PC-9 (cell line): ENCODE data around the gene GLRA3. TPM values are rescaled to one million over a fixed set of nuclear protein-coding genes. Genes with fewer than 3 reads are reported as not detected.

Source experiments
- BruUV-seq: library from RNA; stranded (reverse); fragments of 400-500 nt; replicated peaks from 2 replicates; lab custom pipeline; 2021; lab: Mats Ljungman, UMichigan
- CTCF ChIA-PET: fragments of 300-600 bp; sonication (Branson Sonifier 250); formaldehyde crosslinking; loops from one replicate; lab custom pipeline; 2022; ENCODE audit warnings: antibody characterized with exemption; lab: Charles Lee
- POLR2A ChIA-PET: fragments of 300-600 bp; sonication (Branson Sonifier 250); formaldehyde crosslinking; loops from one replicate; lab custom pipeline; 2022; ENCODE audit warnings: antibody characterized with exemption; ENCODE audit not compliant: unreplicated experiment; lab: Charles Lee
- DNase-seq, 2 experiments: peaks; one replicate each; pipeline versions ENCODE4 v3.0.0 to v3.0.0-alpha.2; 2015 to 2022; ENCODE audit warnings: mixed read lengths in 1 of 2
- H2AFZ ChIP-seq: fragments of 200-600 bp; sonication (generic); 2 replicates; pipeline ENCODE4 v1.8.1; 2017; ENCODE audit warnings: antibody characterized with exemption
- H3F3A ChIP-seq: fragments of 200-600 bp; sonication (generic); 2 replicates; pipeline ENCODE4 v1.8.1; 2017; ENCODE audit warnings: antibody characterized with exemption, mild to moderate bottlenecking, low read depth; ENCODE audit not compliant: insufficient read depth
- H3K27ac ChIP-seq: fragments of 200-600 bp; sonication (generic); 2 replicates; pipeline ENCODE4 v1.6.1; 2016; ENCODE audit warnings: mixed run types
- H3K27me3 ChIP-seq: fragments of 200-600 bp; sonication (generic); 2 replicates; pipeline ENCODE4 v1.6.1; 2016; ENCODE audit warnings: low read depth, mixed run types; ENCODE audit not compliant: insufficient read depth
- H3K36me3 ChIP-seq: fragments of 200-600 bp; sonication (generic); 2 replicates; pipeline ENCODE4 v1.6.1; 2016; ENCODE audit warnings: low read depth, mixed run types
- H3K4me1 ChIP-seq: fragments of 200-600 bp; sonication (generic); replicated peaks from 2 replicates; pipeline ENCODE4 v1.6.1; 2016; ENCODE audit warnings: mixed run types; ENCODE audit not compliant: insufficient read depth
- H3K4me2 ChIP-seq: fragments of 200-600 bp; sonication (generic); 2 replicates; pipeline ENCODE4 v1.6.1; 2017; ENCODE audit warnings: mixed run types
- H3K4me3 ChIP-seq: fragments of 200-600 bp; sonication (generic); 2 replicates; pipeline ENCODE4 v1.6.1; 2016; ENCODE audit warnings: mixed run types
- H3K79me2 ChIP-seq: fragments of 200-600 bp; sonication (generic); 2 replicates; pipeline ENCODE4 v1.6.1; 2017; ENCODE audit warnings: low read depth, mixed run types
- H3K9me2 ChIP-seq: fragments of 200-600 bp; sonication (generic); 2 replicates; pipeline ENCODE4 v1.8.1; 2017; ENCODE audit warnings: mild to moderate bottlenecking; ENCODE audit not compliant: insufficient read depth
- H3K9me3 ChIP-seq: fragments of 200-600 bp; sonication (generic); 2 replicates; pipeline ENCODE4 v1.8.1; 2016; ENCODE audit warnings: low read depth; ENCODE audit not compliant: insufficient read depth
- H4K20me1 ChIP-seq: fragments of 200-600 bp; sonication (generic); 2 replicates; pipeline ENCODE4 v1.8.1; 2017; ENCODE audit not compliant: insufficient read depth
- EZH2 ChIP-seq: fragments of 200-600 bp; sonication (generic); IDR thresholded peaks from 2 replicates; pipeline ENCODE4 v1.8.0; 2017; ENCODE audit warnings: antibody characterized with exemption, low read depth
- intact Hi-C: fragments of 100-400 bp; cut with micrococcal nuclease; formaldehyde crosslinking; loops from one replicate; pipeline ENCODE4 v1.10.0; 2022; ENCODE audit not compliant: unreplicated experiment
- total RNA-seq: library from RNA; stranded (reverse); gene quantifications from 2 replicates; pipeline ENCODE4 v1.2.3, GENCODE V29; 2021
- TF ChIP-seq, protein P1 (sequence below): fragments of 200-600 bp; sonication (generic); conservative IDR thresholded peaks from 2 replicates; pipeline ENCODE4 v1.6.1; 2017; ENCODE audit warnings: mixed run types, antibody characterized with exemption, mild to moderate bottlenecking, moderate library complexity

Gene GLRA3
- total RNA-seq, 1 experiment from 2014 or later: 0.39 TPM

DNA sequence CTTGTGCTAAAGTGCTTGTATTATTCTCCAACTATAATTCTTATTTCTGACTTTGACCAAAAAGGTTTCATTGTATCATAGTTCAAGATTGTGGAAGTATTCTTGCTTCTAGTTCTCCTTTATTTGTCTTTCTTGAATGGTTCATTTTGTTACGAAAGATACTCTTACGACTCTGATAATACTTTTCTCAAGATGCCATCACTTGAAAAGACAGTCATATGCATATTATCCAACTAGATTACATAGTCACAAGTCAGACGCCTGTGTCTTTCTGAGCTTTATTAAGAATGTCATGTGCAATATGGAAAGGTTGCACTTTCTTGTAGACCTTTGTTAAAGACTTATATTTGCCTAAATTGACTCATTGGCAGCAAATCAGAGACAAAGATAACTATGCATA is 235.3 kb downstream of the GLRA3 start:
- H3K9me2 ChIP-seq: no peaks in the 10 kb centered on the region
- no peak for TF ChIP-seq EZH2
- TF ChIP-seq, protein P1, sequence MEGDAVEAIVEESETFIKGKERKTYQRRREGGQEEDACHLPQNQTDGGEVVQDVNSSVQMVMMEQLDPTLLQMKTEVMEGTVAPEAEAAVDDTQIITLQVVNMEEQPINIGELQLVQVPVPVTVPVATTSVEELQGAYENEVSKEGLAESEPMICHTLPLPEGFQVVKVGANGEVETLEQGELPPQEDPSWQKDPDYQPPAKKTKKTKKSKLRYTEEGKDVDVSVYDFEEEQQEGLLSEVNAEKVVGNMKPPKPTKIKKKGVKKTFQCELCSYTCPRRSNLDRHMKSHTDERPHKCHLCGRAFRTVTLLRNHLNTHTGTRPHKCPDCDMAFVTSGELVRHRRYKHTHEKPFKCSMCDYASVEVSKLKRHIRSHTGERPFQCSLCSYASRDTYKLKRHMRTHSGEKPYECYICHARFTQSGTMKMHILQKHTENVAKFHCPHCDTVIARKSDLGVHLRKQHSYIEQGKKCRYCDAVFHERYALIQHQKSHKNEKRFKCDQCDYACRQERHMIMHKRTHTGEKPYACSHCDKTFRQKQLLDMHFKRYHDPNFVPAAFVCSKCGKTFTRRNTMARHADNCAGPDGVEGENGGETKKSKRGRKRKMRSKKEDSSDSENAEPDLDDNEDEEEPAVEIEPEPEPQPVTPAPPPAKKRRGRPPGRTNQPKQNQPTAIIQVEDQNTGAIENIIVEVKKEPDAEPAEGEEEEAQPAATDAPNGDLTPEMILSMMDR: no peak
- no peak overlapping the region for H3K4me3 ChIP-seq
- H3K4me1 ChIP-seq: peaks cover 4% of the 10 kb centered on the region; the same call in 1 of the 2 replicates
- H3K27ac ChIP-seq: no peak overlapping the region
- no peaks in the 10 kb centered on the region for H3F3A ChIP-seq
- no peaks in the 10 kb centered on the region for H3K79me2 ChIP-seq
- H3K27me3 ChIP-seq: no peaks in the 10 kb centered on the region
- POLR2A ChIA-PET: no interaction called here
- no peak for DNase-seq
- H2AFZ ChIP-seq: no peak overlapping the region
- no peak overlapping the region for H3K4me2 ChIP-seq
- BruUV-seq: no TSS peak
- H4K20me1 ChIP-seq: no peaks in the 10 kb centered on the region
- intact Hi-C loops: no loop called here
- H3K9me3 ChIP-seq: no peaks in the 10 kb centered on the region
- CTCF ChIA-PET: no interaction called here
- no peaks in the 10 kb centered on the region for H3K36me3 ChIP-seq

DNA sequence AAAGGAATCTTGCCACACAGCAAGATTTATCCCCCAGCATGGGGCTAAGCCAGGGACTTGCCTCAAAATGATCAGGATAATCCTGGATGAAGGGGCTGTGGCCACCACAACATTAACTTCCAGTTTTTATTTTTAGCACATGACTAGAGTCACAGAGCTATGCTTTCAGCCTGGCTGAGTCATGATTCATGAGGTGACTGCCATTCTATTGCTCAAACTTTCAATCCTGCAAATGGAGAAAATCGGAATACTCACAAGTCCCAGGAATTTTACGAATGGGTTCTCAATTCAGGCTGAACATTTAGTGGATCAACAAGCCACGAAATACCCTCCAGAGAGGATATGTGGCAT is 236.1 kb downstream of the GLRA3 start:
- no TSS peak for BruUV-seq
- ChIA-PET POLR2A (no interaction called here), CTCF (no interaction called here)
- no peak overlapping the region for H3K4me2 ChIP-seq
- H3K4me3 ChIP-seq: no peak overlapping the region
- no peaks in the 10 kb centered on the region for H3K9me2 ChIP-seq
- peaks cover 4% of the 10 kb centered on the region; the same call in 1 of the 2 replicates for H3K4me1 ChIP-seq
- intact Hi-C loops: no loop called here
- TF ChIP-seq, protein P1: no peak
- TF ChIP-seq EZH2: no peak
- H3K27me3 ChIP-seq: no peaks in the 10 kb centered on the region
- H4K20me1 ChIP-seq: no peaks in the 10 kb centered on the region
- DNase-seq: no peak
- no peaks in the 10 kb centered on the region for H3K79me2 ChIP-seq
- no peaks in the 10 kb centered on the region for H3K9me3 ChIP-seq
- no peak overlapping the region for H2AFZ ChIP-seq
- H3K36me3 ChIP-seq: no peaks in the 10 kb centered on the region
- no peak overlapping the region for H3K27ac ChIP-seq
- H3F3A ChIP-seq: no peaks in the 10 kb centered on the region

DNA sequence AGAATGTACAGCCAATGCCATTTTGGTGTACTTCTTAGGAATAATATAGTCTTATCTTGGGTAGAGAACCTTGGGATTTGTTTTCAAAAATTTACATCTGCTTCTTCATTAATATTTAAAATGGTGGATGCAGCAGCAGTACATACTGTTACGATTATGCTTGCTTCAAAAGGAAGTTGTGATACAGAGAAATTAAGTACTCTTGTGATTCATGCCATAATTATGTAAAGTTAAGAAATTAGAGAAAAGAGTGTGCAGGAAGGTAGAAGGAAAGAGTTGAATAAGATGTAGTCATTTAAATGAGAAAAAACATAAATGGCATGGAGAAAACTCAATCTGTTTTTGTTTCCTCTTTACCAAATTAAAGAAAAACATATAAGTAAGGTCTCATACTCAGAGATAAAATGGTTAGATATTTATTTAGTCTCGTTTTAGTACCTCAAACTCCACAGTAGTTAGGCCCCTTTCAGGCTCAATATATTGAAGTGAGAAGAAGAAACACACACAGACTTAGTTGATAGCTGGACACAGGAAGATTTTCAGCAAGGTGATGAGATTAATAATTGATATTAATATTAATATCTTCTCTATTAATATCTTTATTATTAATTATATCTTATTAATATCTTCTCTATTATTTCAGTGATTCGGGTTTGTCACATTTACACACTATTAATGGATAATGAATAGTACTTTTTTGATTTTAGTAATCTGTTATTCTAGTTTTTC is 236.6 kb downstream of the GLRA3 start:
- Histone ChIP-seq H3F3A (no peaks in the 10 kb centered on the region), H3K4me1 (peaks cover 4% of the 10 kb centered on the region; the same call in 1 of the 2 replicates), H3K36me3 (no peaks in the 10 kb centered on the region), H3K27me3 (no peaks in the 10 kb centered on the region), H2AFZ (no peak overlapping the region), H3K27ac (no peak overlapping the region), H3K9me3 (no peaks in the 10 kb centered on the region), H3K9me2 (no peaks in the 10 kb centered on the region), H4K20me1 (no peaks in the 10 kb centered on the region), H3K79me2 (no peaks in the 10 kb centered on the region), H3K4me3 (no peak overlapping the region), H3K4me2 (no peak overlapping the region)
- CTCF ChIA-PET: no interaction called here
- intact Hi-C loops: no loop called here
- no TSS peak for BruUV-seq
- POLR2A ChIA-PET: no interaction called here
- TF ChIP-seq, protein P1: no peak
- TF ChIP-seq EZH2: no peak
- DNase-seq: no peak
